NCI-H460 (cell line): Measurements from ENCODE around the gene HK3. TPM values are rescaled to one million over a fixed set of nuclear protein-coding genes. Genes with fewer than 3 reads are reported as not detected.

Experiments
- DNase-seq: peaks from one replicate; pipeline ENCODE4 v3.0.0-alpha.2; 2016; ENCODE audit warnings: low read depth; ENCODE audit errors: extremely low read depth
- polyA plus RNA-seq: library from polyadenylated mRNA; depleted of rRNA; stranded (reverse); fragments of >200 nt; gene quantifications from 2 replicates; pipeline ENCODE4 v1.2.3, GENCODE V29; 2014; cell fraction: nucleus; rRNA removed
- total RNA-seq: library from RNA; depleted of rRNA; stranded (reverse); fragments of >200 nt; shearing (Covaris generic); gene quantifications from 2 replicates; pipeline ENCODE4 v1.2.3, GENCODE V29; 2014; rRNA removed

Gene HK3
- not detected in 2 replicates for total RNA-seq
- polyA plus RNA-seq, result not detected in 2 replicates

GRCh38 chr5:176899296-176899891, at the start of gene HK3:
Gene HK3 (minus strand): TSS chr5:176899346. CDS start chr5:176896159, 3,187 bp downstream.
- DNase-seq, result no peak

- no peak for DNase-seq
Observed at GRCh38 chr5:176948458-176948857, 49.3 kb upstream of the HK3 start.

DNA sequence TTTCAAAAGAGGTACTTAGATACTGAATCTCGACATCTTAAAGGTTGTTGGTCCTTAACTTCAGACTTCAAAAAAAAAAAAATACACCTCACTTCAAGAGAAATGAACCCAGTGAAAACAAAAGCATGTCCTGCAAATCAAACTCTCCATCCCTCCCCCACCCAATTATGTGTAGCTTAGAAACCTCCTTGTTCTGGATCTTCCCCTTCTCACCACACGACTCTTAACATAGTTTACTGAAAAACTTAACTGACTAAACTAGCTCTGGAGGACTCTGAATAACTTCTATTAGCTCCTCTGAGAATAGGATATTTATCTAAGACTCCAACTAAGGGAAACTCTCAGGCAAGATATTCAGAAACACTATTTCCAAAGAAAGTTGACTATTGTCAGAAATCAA, 48.7 kb upstream of the HK3 start:
- DNase-seq, result no peak

- DNase-seq, result no peak
Observed at GRCh38 chr5:176944268-176944667, 45.1 kb upstream of the HK3 start.

DNA sequence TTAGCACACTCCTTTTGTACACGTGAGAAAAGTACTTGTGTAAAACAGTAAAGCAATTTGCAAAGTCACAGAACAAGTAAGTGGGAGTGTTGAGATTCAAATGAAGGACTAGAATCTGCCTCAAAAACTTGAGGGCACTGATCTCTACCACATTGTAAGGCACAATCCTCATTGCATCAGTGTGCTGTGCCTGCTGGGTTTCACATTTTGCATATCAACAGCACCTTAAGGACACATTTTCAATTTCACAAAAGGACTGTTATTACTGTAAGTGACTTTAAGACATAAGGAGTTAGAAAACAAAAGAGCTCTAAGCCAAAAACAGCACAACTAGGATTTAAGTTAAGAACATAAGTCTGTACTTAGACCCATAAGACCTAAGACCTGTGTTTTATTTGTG, 44.7 kb upstream of the HK3 start:
- DNase-seq, result no peak

- DNase-seq, result no peak
Observed at GRCh38 chr5:176941951-176942350, 42.8 kb upstream of the HK3 start.

DNA sequence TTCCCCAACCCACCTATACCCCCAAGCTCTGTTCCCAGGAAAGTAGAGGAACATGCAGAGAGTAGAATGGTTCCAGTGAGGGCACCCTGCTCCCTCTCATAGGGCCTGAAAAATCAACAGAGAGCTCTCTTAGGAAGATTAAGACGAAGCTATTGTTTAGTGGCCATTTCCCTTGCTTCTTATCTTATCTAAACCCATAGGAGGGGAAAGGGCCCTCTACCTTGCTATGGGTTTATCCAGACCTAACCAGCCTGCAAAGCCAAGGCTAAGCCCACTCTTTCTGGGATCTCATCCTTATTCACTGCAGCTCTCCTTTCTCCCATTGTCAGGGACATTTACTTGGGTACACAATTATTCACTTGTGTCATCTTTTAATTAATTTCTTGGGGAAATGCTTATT, 39.3 kb upstream of the HK3 start:
- DNase-seq, result no peak

DNA sequence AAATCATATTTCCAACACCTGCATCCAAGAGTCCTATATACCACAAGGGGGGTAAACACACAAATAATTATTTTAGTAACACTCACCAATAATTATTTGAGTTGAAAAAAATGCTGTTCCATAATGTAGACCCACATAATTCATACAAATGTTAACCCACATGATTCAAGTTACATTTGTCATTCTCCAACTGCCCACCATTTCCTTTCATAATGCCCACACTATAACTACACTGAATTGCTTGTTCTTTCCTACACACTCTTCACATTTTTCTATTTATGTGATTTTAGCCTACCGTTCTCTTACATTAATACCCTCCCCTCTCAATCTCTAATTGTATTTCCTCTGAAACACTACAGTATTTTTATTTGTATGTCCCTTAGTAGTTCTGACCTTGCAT, 35.9 kb upstream of the HK3 start:
- no peak for DNase-seq

DNA sequence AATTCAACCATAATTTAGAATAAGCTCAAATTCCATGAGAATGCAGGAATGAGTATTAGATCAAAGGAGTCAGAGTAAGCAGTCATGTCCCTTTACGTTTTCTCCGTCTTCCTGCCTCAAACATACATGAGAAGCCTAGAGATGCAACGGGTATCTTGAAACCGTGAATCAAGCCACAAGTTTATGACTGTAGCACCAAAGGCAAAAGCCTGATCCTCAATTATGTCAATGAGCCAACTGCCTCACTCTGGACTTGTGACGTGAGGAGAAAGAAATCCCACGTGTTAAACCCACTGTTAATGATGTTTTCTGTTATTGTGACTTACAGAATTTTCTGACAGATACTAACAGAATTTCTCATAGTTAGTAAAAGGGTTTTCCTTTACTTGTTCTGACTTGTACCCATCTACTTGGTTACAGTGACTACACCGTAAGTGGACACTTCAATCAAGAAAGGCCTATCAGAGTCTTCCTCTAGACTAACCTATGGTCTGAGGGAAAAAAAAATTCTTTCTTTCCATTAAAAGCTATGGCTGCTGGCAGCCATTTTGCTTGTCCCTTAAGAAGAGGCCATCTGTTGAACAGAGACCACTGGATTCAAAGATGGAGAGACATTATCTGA, 35.3 kb upstream of the HK3 start:
- no peak for DNase-seq

DNA sequence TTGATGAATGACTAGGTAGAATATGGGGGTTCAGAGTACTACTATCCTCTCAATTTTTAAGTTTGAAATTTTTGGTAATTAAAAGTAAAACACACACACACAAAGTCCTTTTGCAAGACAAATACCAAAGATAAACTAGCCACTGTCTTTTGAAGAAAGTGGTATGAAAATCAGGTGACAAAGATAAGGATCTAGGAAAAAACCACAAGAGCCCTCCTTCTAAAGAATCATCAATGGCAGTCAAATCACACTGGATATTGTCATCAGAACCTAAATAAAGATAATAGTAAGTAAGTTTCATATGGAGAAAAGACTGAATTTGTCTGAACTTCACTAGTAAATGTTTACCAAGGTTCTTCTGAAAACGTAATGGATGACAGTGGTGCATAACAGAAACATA, 30.5 kb upstream of the HK3 start:
- DNase-seq, result no peak

- no peak for DNase-seq
Observed at GRCh38 chr5:176927562-176927961, 28.4 kb upstream of the HK3 start.

GRCh38 chr5:176922817-176923216, 23.7 kb upstream of the HK3 start:
- DNase-seq, result no peak

- DNase-seq, result no peak
Observed at GRCh38 chr5:176921714-176922113, 22.6 kb upstream of the HK3 start.

GRCh38 chr5:176918613-176919012, 19.5 kb upstream of the HK3 start:
- no peak for DNase-seq

GRCh38 chr5:176916337-176916736, 17.2 kb upstream of the HK3 start:
- no peak for DNase-seq

DNA sequence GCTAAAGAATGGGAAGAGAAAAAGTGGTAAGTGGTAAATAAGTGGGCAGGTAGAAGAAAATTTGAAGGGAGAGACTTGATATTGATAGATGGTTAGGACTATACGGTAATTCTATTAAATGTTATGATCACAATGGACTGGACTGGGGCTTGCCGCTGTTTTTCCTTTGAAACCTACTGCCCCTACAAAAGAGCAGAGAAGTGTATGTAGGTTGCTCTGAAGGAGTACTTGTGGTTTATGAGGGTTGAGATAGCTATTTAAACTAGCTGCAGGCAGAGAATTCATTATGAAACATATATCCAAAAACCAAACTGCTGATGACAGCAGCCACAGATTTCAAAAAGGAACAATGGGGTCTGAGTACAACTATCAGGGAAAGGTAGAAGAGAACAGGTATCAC, 16.8 kb upstream of the HK3 start:
- no peak for DNase-seq

DNA sequence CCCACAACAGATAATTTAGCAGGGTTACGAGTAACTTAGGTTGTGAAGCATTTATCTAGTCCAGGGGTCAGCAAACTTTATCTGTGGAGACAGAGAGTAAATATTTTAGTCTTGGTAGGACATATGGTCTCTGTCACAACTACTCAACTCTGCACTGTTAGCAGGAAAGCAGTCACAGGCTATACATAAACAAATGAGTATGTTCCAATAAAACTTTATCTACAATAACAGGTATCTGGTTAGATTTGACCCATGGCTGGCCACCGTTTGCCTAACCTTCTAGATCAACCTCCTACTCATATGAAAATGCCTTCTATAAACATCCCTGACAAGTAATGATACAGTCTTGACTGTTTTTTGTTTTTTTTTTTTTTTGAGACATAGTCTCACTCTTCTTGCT, 13.0 kb upstream of the HK3 start:
- no peak for DNase-seq

GRCh38 chr5:176908675-176909368, 9.7 kb upstream of the HK3 start:
- no peak for DNase-seq

DNA sequence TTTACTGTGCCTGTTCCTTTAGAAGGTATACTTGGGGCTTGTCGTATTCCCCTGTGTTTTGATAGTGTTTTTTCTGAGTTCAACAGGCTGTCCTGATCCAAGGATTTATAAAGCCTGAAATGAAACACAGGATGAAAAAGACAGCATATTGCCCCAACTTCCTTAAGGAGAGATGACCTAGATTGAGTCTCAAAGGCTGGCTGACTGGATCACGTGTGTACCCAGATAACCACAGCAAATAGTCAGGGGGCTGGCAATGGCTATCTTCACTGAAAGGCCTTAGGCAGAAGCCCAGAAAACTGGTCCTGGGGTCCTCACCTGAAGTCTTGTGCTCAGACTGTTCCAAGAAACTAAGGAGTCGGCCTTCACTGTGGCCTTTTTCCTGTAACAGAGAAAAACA, 7.7 kb upstream of the HK3 start:
- no peak for DNase-seq

- DNase-seq, result no peak
Observed at GRCh38 chr5:176906126-176906525, 7.0 kb upstream of the HK3 start.

DNA sequence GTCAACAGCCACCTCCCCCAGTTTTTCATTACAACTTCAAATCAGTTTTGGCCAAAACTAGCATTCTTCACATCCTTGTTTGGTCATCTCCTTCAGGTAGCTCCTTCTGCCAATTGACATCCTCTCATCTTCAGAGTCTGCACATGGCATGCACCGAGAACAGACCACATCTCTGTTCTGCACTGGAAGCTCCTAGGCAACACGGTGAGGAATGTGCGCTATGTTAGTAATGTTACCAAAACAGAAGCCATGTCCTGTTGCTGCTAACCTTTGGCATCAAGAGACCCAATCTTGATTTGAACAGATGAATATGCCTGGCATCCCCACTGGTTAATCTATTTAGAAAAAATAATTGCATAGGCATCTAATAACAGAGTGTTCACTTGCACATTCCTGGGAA, 5.1 kb upstream of the HK3 start:
- no peak for DNase-seq
